GM23338 (cell line): Measurements from ENCODE around the gene PCSK5. TPM values are rescaled to one million over a fixed set of nuclear protein-coding genes. Genes with fewer than 3 reads are reported as not detected.

Experiments
- ATAC-seq: fragments of 200-7000 bp; cut with Tn5 transposase; 3 replicates; pipeline ENCODE4 v1.9.1; 2020
- DNase-seq: peaks from one replicate; pipeline ENCODE4 v3.0.0-alpha.2; 2015; ENCODE audit warnings: low spot score
- H2AFZ ChIP-seq: fragments of 200-600 bp; sonication (generic); 2 replicates; pipeline ENCODE4 v1.8.0; 2016; ENCODE audit warnings: antibody characterized with exemption, mild to moderate bottlenecking, moderate library complexity
- H3F3A ChIP-seq: fragments of 200-600 bp; sonication (generic); replicated peaks from 2 replicates; pipeline ENCODE4 v1.8.0; 2017; ENCODE audit warnings: antibody characterized with exemption, mixed run types, low read depth
- H3K27ac ChIP-seq: fragments of 200-600 bp; sonication (generic); 2 replicates; pipeline ENCODE4 v1.6.1; 2016; ENCODE audit warnings: low read depth
- H3K27me3 ChIP-seq: fragments of 200-600 bp; sonication (generic); 2 replicates; pipeline ENCODE4 v1.8.0; 2016; ENCODE audit warnings: mild to moderate bottlenecking, mixed run types, moderate library complexity; ENCODE audit not compliant: insufficient read depth
- H3K36me3 ChIP-seq: fragments of 200-600 bp; sonication (generic); 2 replicates; pipeline ENCODE4 v1.8.0; 2016; ENCODE audit warnings: mild to moderate bottlenecking; ENCODE audit not compliant: insufficient read depth
- H3K4me1 ChIP-seq: fragments of 200-600 bp; sonication (generic); 2 replicates; pipeline ENCODE4 v1.8.0; 2016; ENCODE audit warnings: mild to moderate bottlenecking, moderate library complexity; ENCODE audit not compliant: insufficient read depth
- H3K4me2 ChIP-seq: fragments of 200-600 bp; sonication (generic); 2 replicates; pipeline ENCODE4 v1.7.1; 2017; ENCODE audit warnings: mixed run types
- H3K4me3 ChIP-seq: fragments of 200-600 bp; sonication (generic); 2 replicates; pipeline ENCODE4 v1.6.1; 2016; ENCODE audit warnings: mixed run types
- H3K79me2 ChIP-seq: fragments of 200-600 bp; sonication (generic); replicated peaks from 2 replicates; pipeline ENCODE4 v1.8.0; 2017; ENCODE audit warnings: mild to moderate bottlenecking; ENCODE audit not compliant: insufficient read depth
- H3K9me2 ChIP-seq: fragments of 200-600 bp; sonication (generic); 2 replicates; pipeline ENCODE4 v1.8.0; 2017; ENCODE audit not compliant: insufficient read depth
- H4K20me1 ChIP-seq: fragments of 200-600 bp; sonication (generic); replicated peaks from 2 replicates; pipeline ENCODE4 v1.8.0; 2017; ENCODE audit warnings: mild to moderate bottlenecking; ENCODE audit not compliant: insufficient read depth
- H3K27ac Mint-ChIP-seq: 2 replicates; pipeline ENCODE4 v1.8.0; 2020; ENCODE audit warnings: inconsistent platforms, mild to moderate bottlenecking, moderate library complexity, mixed read lengths
- H3K27me3 Mint-ChIP-seq: 3 replicates; pipeline ENCODE4 v1.8.0; 2022; ENCODE audit warnings: low read depth, mild to moderate bottlenecking, moderate library complexity, mixed read lengths, inconsistent platforms; ENCODE audit not compliant: insufficient read depth, poor library complexity
- H3K36me3 Mint-ChIP-seq: 3 replicates; pipeline ENCODE4 v1.8.0; 2021; ENCODE audit warnings: low read depth, mild to moderate bottlenecking, inconsistent platforms, moderate library complexity, mixed read lengths
- H3K4me1 Mint-ChIP-seq: 3 replicates; pipeline ENCODE4 v1.8.0; 2020; ENCODE audit warnings: mild to moderate bottlenecking, inconsistent platforms, mixed read lengths
- H3K4me3 Mint-ChIP-seq: 3 replicates; pipeline ENCODE4 v1.8.0; 2021; ENCODE audit warnings: moderate library complexity, mild to moderate bottlenecking, inconsistent platforms, mixed read lengths
- H3K9me3 Mint-ChIP-seq: 3 replicates; pipeline ENCODE4 v1.8.0; 2020; ENCODE audit warnings: moderate library complexity, mild to moderate bottlenecking, inconsistent platforms, mixed read lengths
- CREB1 ChIP-seq: fragments of 250-450 bp; sonication (Bioruptor Pico); IDR thresholded peaks from 2 replicates; pipeline ENCODE4 v1.5.0; 2020; ENCODE audit warnings: low read depth, mild to moderate bottlenecking, moderate library complexity
- CTCF ChIP-seq, 2 experiments: fragments of 200-600 bp in 1 of 2; sonication (generic) in 1 of 2; conservative IDR thresholded peaks; 2 replicates each; pipeline versions ENCODE4 v1.5.1 to v1.6.1; 2016 to 2017; ENCODE audit warnings: antibody characterized with exemption in 2 of 2, low read depth in 2 of 2, mild to moderate bottlenecking in 2 of 2, moderate library complexity in 1 of 2
- EZH2 ChIP-seq: fragments of 200-600 bp; sonication (generic); IDR thresholded peaks from one replicate; pipeline ENCODE4 v1.8.0; 2017; ENCODE audit warnings: antibody characterized with exemption, mild to moderate bottlenecking, low read depth; ENCODE audit not compliant: unreplicated experiment
- EZH2phosphoT487 ChIP-seq: fragments of 200-600 bp; sonication (generic); IDR thresholded peaks from one replicate; pipeline ENCODE4 v1.8.1; 2018; ENCODE audit warnings: antibody characterized with exemption; ENCODE audit not compliant: unreplicated experiment
- NANOG ChIP-seq: IDR thresholded peaks from 2 replicates; pipeline ENCODE4 v1.6.1; 2016; ENCODE audit warnings: antibody characterized with exemption, borderline replicate concordance
- STAT1 ChIP-seq: IDR thresholded peaks from one replicate; pipeline ENCODE4 v1.6.1; 2016; ENCODE audit warnings: antibody characterized with exemption; ENCODE audit not compliant: unreplicated experiment
- ZNF114 ChIP-seq: fragments of 250-450 bp; sonication (Bioruptor Pico); IDR thresholded peaks from 2 replicates; pipeline ENCODE4 v1.5.0; 2020; ENCODE audit warnings: mild to moderate bottlenecking, moderate library complexity
- ZNF331 ChIP-seq: fragments of 250-450 bp; sonication (Bioruptor Pico); IDR thresholded peaks from 2 replicates; pipeline ENCODE4 v1.5.0; 2020; ENCODE audit warnings: low read depth, mild to moderate bottlenecking, moderate library complexity
- ZNF462 ChIP-seq: fragments of 250-450 bp; sonication (Bioruptor Pico); IDR thresholded peaks from 2 replicates; pipeline ENCODE4 v1.5.0; 2020; ENCODE audit warnings: mild to moderate bottlenecking, moderate library complexity
- polyA plus RNA-seq: library from polyadenylated mRNA; unstranded; fragments of >200 nt; fragmentation: Nextera tagmentation; extraction: Ambion mirVana; gene quantifications from 2 replicates; pipeline ENCODE4 v1.2.1, GENCODE V29; 2016
- total RNA-seq: library from RNA; depleted of rRNA; stranded (reverse); fragments of >200 nt; shearing (Covaris generic); gene quantifications from 2 replicates; pipeline ENCODE4 v1.2.3, GENCODE V29; 2014
- TF ChIP-seq, protein P1 (sequence below): IDR thresholded peaks from one replicate; pipeline ENCODE4 v1.6.1; 2018; ENCODE audit warnings: antibody characterized with exemption; ENCODE audit not compliant: unreplicated experiment

The PCSK5 gene
- total and polyA plus RNA-seq, 2 experiments from 2014 or later: 12.3 to 34.8 TPM

DNA sequence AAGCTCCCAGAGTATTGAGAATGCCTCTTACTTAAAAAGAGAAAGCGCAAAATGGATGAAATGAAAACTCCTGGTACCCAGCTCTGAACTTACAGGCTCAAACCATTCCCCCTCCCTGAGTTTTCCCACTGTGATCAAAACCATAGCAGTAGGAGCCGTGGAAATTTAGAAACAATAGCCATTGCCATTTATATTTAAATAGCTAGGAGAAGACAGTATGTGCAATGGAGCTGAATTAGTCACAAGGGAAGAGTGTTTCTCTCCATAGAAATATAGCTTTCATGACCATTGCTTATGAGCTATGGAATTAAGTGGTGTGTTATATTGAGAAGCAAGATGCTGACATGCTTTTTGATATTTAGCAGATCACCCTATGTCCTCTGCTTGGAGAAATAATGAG, 84.6 kb downstream of the PCSK5 start (continued):
- TF ChIP-seq CTCF (conservative IDR thresholded peaks at IDR 0.05; ENCODE audit: low read depth in 2 of 2): no peak
- TF ChIP-seq EZH2: no peak

GRCh38 chr9:75976549-75976948, 86.1 kb downstream of the PCSK5 start:
- TF ChIP-seq ZNF331 (CRISPR knock-in tag): no peak
- TF ChIP-seq ZNF462 (CRISPR knock-in tag): no peak
- no peak for TF ChIP-seq EZH2phosphoT487
- TF ChIP-seq, protein P1, sequence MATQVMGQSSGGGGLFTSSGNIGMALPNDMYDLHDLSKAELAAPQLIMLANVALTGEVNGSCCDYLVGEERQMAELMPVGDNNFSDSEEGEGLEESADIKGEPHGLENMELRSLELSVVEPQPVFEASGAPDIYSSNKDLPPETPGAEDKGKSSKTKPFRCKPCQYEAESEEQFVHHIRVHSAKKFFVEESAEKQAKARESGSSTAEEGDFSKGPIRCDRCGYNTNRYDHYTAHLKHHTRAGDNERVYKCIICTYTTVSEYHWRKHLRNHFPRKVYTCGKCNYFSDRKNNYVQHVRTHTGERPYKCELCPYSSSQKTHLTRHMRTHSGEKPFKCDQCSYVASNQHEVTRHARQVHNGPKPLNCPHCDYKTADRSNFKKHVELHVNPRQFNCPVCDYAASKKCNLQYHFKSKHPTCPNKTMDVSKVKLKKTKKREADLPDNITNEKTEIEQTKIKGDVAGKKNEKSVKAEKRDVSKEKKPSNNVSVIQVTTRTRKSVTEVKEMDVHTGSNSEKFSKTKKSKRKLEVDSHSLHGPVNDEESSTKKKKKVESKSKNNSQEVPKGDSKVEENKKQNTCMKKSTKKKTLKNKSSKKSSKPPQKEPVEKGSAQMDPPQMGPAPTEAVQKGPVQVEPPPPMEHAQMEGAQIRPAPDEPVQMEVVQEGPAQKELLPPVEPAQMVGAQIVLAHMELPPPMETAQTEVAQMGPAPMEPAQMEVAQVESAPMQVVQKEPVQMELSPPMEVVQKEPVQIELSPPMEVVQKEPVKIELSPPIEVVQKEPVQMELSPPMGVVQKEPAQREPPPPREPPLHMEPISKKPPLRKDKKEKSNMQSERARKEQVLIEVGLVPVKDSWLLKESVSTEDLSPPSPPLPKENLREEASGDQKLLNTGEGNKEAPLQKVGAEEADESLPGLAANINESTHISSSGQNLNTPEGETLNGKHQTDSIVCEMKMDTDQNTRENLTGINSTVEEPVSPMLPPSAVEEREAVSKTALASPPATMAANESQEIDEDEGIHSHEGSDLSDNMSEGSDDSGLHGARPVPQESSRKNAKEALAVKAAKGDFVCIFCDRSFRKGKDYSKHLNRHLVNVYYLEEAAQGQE: no peak
- no peak for TF ChIP-seq CTCF (conservative IDR thresholded peaks at IDR 0.05; ENCODE audit: low read depth in 2 of 2)
- TF ChIP-seq STAT1: no peak
- TF ChIP-seq ZNF114 (CRISPR knock-in tag): no peak
- no peak for TF ChIP-seq CREB1
- TF ChIP-seq NANOG: no peak

More at GRCh38 chr9:75976549-75976948, 86.1 kb downstream of the PCSK5 start:
- Histone ChIP-seq H3K27me3 (no peaks in the 10 kb centered on the region), H4K20me1 (no peaks in the 10 kb centered on the region), H3K4me1 (peaks cover 24% of the 10 kb centered on the region), H3F3A (0 out of 2 replicates have a peak, but pooled peaks cover 2% of the 10 kb centered on the region), H3K4me2 (no peak overlapping the region), H2AFZ (no peak overlapping the region), H3K9me2 (no peaks in the 10 kb centered on the region), H3K79me2 (peaks cover 48% of the 10 kb centered on the region), H3K36me3 (no peaks in the 10 kb centered on the region), H3K27ac (no peak overlapping the region), H3K4me3 (no peak overlapping the region)
- Mint-ChIP-seq H3K4me3 (no peak overlapping the region), H3K9me3 (peaks cover 5% of the 10 kb centered on the region; the same call in 2 of the 3 replicates), H3K4me1 (peaks cover 32% of the 10 kb centered on the region), H3K27me3 (peaks cover 5% of the 10 kb centered on the region), H3K36me3 (peaks cover 6% of the 10 kb centered on the region; the same call in 1 of the 3 replicates), H3K27ac (no peak overlapping the region)
- DNase-seq (no peak), ATAC-seq (no peak)
